Subcutaneous abdominal adipose tissue (tissue), 5 donors: ENCODE measurements around the gene PSPC1.
"Not testable (repeated sequence)": the region's sequence is repeated elsewhere in the genome, so short reads cannot be mapped to it uniquely, and the experiment has no call there.

Source experiments
- H3K27ac ChIP-seq: one replicate; pipeline ENCODE4 v1.7.0; 2013; ENCODE audit warnings: low read depth, mild to moderate bottlenecking, inconsistent platforms, low read length, moderate library complexity
- H3K27me3 ChIP-seq, 5 donors: one replicate each; pipeline ENCODE4 v1.7.0; 2013; ENCODE audit warnings: low read length in 5 of 5, inconsistent platforms in 1 of 5; ENCODE audit not compliant: control insufficient read depth in 5 of 5, insufficient read depth in 4 of 5
- H3K36me3 ChIP-seq, 5 donors: one replicate each; pipeline ENCODE4 v1.7.0; 2013; ENCODE audit warnings: low read length in 5 of 5; ENCODE audit not compliant: control insufficient read depth in 5 of 5, insufficient read depth in 5 of 5
- H3K4me1 ChIP-seq, 5 donors: one replicate each; pipeline ENCODE4 v1.7.0; 2013; ENCODE audit warnings: low read length in 5 of 5, mild to moderate bottlenecking in 3 of 5, moderate library complexity in 1 of 5; ENCODE audit not compliant: control insufficient read depth in 5 of 5, insufficient read depth in 5 of 5
- H3K4me3 ChIP-seq, 5 donors: one replicate each; pipeline ENCODE4 v1.7.0; 2013; ENCODE audit warnings: low read length in 5 of 5, low read depth in 1 of 5
- H3K9ac ChIP-seq, 5 donors: one replicate each; pipeline ENCODE4 v1.7.0; 2013; ENCODE audit warnings: low read length in 5 of 5, mild to moderate bottlenecking in 4 of 5, moderate library complexity in 3 of 5
- H3K9me3 ChIP-seq, 5 donors: one replicate each; pipeline ENCODE4 v1.7.0; 2013; ENCODE audit warnings: low read length in 5 of 5; ENCODE audit not compliant: control insufficient read depth in 5 of 5
- donor health status: healthy.
- donor health status: healthy.
- donor health status: healthy.
- donor health status: healthy.
- donor health status: healthy.

PSPC1 gene

DNA sequence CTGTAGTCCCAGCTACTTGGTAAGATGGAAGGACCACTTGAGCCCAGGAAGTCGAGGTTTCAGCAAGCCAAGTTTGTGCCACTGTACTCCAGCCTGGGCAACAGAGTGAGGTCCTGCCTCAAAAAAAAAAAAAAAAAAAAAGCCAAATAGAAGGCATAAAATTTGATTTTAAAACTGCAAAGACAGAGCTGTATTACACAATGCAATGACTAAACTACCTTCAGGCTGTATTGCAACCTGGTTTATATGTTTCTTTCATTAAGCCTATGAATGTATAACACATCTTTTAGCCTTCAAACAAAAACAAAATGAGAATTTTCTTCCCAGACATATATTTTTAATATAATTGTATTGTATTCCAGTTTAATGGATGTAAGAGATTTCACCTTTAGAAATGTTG, 73.7 kb downstream of the PSPC1 start:
- not testable (repeated sequence) for H3K27me3 ChIP-seq, H3K4me1 ChIP-seq, H3K9me3 ChIP-seq, H3K27ac ChIP-seq, H3K4me3 ChIP-seq, H3K36me3 ChIP-seq, H3K9ac ChIP-seq

DNA sequence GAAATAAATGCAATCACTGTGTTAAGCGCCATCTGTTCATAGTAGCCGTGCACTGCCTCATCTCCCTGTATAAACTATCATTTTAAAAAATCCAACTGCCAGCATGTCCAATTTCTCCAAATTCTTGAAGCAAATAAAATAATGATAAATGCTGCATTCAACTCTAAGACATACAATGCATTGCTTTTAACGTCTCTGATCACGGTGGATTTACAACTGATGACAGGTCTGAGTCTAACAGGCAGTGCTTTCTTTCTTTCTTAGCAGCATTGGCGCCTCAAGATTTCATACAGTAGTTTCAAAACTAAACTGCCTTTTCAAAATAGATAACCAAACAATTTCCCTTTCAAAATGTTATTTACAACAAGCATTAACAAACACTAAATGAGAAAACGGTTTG, 78.5 kb downstream of the PSPC1 start:
- H3K9ac ChIP-seq, result not testable (repeated sequence)

DNA sequence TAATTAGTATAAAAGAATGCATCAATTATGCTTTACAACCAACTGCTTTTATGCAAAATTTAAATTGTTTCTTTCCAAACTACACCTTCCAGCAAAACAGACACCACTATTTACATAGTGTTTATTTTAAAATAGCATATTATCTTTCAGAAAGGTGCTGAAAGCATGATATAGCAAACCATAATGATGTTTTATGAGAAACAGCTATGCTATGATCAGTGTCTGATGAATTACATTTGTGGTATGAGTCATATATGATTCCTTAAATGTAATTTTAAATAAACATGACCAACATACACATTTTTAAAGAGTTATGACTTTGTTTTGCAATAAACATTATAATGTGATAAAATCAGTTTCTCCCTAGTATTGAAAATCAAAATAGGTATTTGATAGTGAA, 81.1 kb downstream of the PSPC1 start:
- not testable (repeated sequence) for H3K9me3 ChIP-seq, H3K27ac ChIP-seq, H3K36me3 ChIP-seq, H3K4me3 ChIP-seq, H3K27me3 ChIP-seq, H3K4me1 ChIP-seq, H3K9ac ChIP-seq

More for the DNA sequence above, 78.5 kb downstream of the PSPC1 start:
- not testable (repeated sequence) for H3K9me3 ChIP-seq, H3K4me3 ChIP-seq, H3K27ac ChIP-seq, H3K4me1 ChIP-seq, H3K36me3 ChIP-seq, H3K27me3 ChIP-seq

DNA sequence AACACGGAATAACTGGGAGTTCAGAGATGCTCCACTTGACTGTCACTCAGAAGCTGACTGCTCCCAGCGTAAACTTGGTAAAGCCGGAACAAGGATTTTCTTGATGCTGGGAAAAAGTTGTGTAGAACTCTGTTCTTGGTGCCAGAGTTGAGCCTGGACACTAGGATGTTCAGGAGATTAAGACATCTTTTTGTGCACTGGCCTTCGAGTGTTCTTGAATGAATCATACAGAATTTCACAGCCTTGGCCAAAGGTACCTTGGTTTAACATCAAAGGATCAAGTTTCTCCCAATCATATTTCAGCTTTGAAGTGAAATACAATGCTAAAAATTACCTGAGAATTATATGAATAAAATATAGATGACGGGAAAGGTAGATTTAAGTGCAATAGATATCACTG, 81.8 kb downstream of the PSPC1 start:
- H3K4me1 ChIP-seq, H3K9ac ChIP-seq, H3K27me3 ChIP-seq, H3K36me3 ChIP-seq, H3K4me3 ChIP-seq, H3K9me3 ChIP-seq, H3K27ac ChIP-seq: not testable (repeated sequence)

DNA sequence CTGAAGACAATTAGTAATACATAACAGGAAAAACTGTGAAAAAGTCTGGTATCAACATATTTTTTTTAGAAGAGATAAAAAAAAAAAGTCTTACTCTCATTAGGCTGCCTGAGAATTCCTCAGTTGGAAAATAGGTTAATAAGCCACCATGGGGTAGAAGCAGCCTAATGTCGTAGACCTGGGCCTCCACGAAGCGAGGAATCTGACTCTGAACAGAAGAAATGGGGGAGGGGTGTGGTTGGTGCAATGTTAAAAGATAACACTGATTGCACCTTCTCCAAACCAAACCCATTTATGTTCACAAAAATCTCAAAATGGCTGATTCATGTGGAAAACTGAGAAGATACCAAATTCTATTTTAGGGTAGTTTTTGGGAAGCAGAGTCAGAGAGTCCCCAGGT, 86.9 kb downstream of the PSPC1 start:
- Histone ChIP-seq H3K9ac (no peak overlapping the region), H3K36me3 (peaks cover 0 to 5% (median 2%) of the 10 kb centered on the region in 5 donors), H3K27ac (no peak overlapping the region), H3K27me3 (no peaks in the 10 kb centered on the region), H3K9me3 (no peaks in the 10 kb centered on the region), H3K4me3 (no peak overlapping the region), H3K4me1 (no peaks in the 10 kb centered on the region)

DNA sequence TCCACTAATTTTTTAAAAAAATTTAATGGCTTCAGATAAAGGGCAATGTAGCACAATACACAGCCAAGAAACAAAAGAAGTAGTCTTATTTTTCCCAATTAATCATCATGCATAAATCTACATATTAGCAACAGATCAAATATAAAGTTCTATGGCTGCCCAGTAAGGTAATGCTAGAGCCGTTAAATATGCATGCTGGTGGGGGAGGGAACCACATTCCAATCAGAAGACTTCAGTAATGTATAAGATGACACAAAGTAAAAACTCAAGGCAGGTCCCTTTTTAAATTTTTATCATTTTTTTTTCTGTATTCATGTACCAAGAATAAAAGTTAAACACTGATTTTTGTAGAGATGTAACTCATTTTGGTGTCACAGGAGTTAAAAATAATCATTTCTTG, 87.3 kb downstream of the PSPC1 start:
- H3K9me3 ChIP-seq, result no peaks in the 10 kb centered on the region
- H3K27me3 ChIP-seq, result no peaks in the 10 kb centered on the region
- no peaks in the 10 kb centered on the region for H3K4me1 ChIP-seq
- H3K4me3 ChIP-seq, result no peak overlapping the region
- H3K9ac ChIP-seq, result no peak overlapping the region
- no peak overlapping the region for H3K27ac ChIP-seq
- H3K36me3 ChIP-seq, result peaks cover 0 to 6% (median 4%) of the 10 kb centered on the region in 5 donors

DNA sequence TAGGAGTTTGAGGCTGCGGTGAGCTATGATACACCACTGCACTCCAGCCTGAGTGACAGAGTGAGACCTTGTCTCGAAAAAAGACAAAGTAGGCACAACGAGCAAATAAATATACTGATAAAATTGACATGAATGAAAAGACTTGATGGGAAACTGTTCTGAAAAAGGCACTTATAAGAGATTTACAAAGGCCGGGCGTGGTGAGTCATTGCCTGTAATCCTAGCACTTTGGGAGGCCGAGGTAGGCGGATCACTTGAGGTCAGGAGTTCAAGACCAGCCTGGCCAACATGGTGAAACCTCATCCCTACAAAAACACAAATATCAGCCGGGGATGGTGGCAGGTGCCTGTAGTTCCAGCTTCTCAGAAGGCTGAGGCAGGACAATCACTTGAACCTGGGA, 91.3 kb downstream of the PSPC1 start:
- not testable (repeated sequence) for H3K27ac ChIP-seq, H3K4me1 ChIP-seq, H3K9me3 ChIP-seq, H3K36me3 ChIP-seq, H3K27me3 ChIP-seq, H3K9ac ChIP-seq, H3K4me3 ChIP-seq

DNA sequence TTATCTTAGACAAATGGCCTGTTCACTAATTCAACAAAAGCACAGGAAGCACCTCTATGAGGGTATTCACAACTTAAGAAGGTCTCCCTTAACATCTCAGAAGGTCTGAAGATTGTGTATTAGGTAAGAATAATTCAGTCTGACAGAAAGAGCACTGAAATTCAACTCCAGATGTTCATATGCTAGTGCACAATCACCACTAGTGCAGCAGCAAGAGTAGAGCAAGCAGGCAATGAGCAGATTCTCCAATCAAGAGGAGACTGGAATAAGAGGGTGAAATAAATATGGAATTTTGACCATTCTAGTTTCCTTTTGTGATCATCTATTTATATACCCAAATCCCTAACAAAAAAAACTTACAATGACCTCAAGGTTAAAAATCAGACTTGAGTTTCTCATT, 97.3 kb downstream of the PSPC1 start:
- no peak overlapping the region for H3K27ac ChIP-seq
- H3K4me3 ChIP-seq, result no peak overlapping the region
- no peaks in the 10 kb centered on the region for H3K9me3 ChIP-seq
- H3K27me3 ChIP-seq, result no peaks in the 10 kb centered on the region
- peaks cover 0 to 7% (median 3%) of the 10 kb centered on the region in 5 donors for H3K36me3 ChIP-seq
- no peak overlapping the region for H3K9ac ChIP-seq
- H3K4me1 ChIP-seq, result no peaks in the 10 kb centered on the region

DNA sequence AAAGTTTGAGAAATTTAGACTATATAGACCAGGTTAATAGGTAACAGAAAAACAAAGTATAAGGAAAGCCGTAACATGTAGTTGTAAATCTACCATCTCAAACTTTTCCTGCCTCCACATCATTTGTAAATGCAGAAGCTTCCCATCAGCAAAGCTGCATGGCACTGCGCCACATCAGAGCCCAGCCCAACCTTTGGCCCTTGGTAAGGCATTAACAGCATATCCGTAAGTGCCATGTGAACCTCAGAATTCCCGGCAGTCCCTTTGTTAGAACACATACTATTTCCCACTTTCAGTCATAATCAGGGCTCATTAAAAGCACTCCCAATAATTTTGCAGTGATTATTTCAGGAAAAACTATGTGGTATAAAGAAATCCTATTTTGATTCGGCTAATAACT, 97.7 kb downstream of the PSPC1 start:
- H3K27me3 ChIP-seq, result no peaks in the 10 kb centered on the region
- no peak overlapping the region for H3K27ac ChIP-seq

DNA sequence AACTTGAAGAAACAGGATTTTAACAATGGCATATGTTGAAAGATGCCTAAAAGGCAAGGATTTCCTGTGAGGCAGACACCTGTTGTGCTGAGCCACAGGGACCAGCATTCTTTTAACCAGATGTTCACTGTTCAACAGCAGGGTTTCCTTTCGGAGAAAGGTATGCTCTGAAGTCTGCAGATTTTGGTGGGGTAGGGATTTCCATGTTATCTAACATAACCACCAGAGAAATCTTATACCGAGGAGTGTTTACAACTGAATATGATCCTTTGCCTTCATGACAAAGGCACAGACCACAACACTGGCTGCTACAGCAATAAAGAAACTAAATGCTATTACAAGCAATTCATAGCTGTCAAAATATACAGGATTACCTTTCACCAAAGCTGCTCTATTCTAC, 101.2 kb downstream of the PSPC1 start:
- Histone ChIP-seq H3K27me3 (no peaks in the 10 kb centered on the region), H3K36me3 (peaks cover 0 to 7% (median 3%) of the 10 kb centered on the region in 5 donors), H3K4me1 (peaks cover 0 to 4% (median 0%) of the 10 kb centered on the region in 5 donors), H3K27ac (no peak overlapping the region), H3K9me3 (no peaks in the 10 kb centered on the region), H3K4me3 (no peak overlapping the region), H3K9ac (no peak overlapping the region)

More for the DNA sequence above, 97.7 kb downstream of the PSPC1 start:
- no peak overlapping the region for H3K9ac ChIP-seq
- H3K9me3 ChIP-seq, result no peaks in the 10 kb centered on the region
- peaks cover 0 to 6% (median 3%) of the 10 kb centered on the region in 5 donors for H3K36me3 ChIP-seq
- H3K4me3 ChIP-seq, result no peak overlapping the region
- H3K4me1 ChIP-seq, result no peaks in the 10 kb centered on the region

DNA sequence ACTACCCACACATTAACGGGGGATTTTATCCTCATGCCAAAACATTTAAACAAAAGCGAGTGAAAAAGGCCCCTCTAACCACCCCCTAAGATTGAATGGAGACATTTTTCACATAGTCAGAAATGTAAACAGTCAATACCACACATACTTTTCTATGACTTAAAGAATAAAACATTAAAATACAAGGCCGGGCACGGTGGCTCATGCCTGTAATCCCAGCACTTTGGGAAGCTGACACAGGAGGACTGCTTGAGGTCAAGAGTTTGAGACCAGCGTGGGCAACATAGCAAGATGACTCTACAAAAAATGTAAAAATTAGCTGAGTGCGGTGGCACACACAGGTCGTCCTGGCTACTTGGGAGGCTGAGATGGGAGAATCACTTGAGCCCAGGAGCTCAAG, 102.0 kb downstream of the PSPC1 start:
- H3K27ac ChIP-seq, result no peak overlapping the region
- H3K9me3 ChIP-seq, result no peaks in the 10 kb centered on the region
- peaks cover 0 to 4% (median 0%) of the 10 kb centered on the region in 5 donors for H3K4me1 ChIP-seq
- H3K27me3 ChIP-seq, result no peaks in the 10 kb centered on the region
- no peak overlapping the region for H3K4me3 ChIP-seq
- no peak overlapping the region for H3K9ac ChIP-seq
- H3K36me3 ChIP-seq, result peaks cover 0 to 12% (median 9%) of the 10 kb centered on the region in 5 donors
